GM12872 (cell line): Measurements from ENCODE around the gene CNGA1.

ENCODE experiments used
- CTCF ChIP-seq: IDR thresholded peaks from 3 replicates; pipeline ENCODE4 v1.5.1; 2011; ENCODE audit warnings: low read depth, mild to moderate bottlenecking, low read length, moderate library complexity; ENCODE audit not compliant: insufficient read depth

The CNGA1 gene

DNA sequence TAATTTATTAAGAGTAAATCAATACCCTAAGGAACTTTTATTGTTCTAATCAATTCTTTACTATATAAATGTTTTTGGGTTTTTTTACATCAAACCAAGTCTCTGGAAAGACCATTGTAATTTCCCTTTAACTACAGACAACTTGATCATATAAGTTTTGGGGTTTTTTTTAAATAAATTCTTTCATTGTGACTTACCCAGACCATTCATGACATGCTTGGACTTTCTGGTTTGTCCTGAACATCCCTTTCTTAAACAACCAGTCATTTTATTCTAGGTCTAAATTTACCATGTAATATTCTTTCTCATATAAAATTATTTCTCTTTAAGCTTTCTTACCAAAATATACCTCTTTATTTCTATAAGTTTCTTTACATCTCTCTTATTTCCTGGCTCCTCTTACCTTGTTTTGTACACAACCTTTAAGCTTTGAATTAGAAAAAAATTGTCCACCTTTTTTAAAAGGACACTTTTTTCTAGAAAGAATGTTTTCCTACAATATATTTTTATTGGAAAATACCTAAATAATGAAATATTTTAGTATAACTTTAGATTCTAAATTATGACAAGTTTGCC lies 8.4 kb downstream of the CNGA1 start:
- no peak for TF ChIP-seq CTCF

GRCh38 chr4:48005781-48006180 lies 10.7 kb downstream of the CNGA1 start:
- no peak for TF ChIP-seq CTCF

DNA sequence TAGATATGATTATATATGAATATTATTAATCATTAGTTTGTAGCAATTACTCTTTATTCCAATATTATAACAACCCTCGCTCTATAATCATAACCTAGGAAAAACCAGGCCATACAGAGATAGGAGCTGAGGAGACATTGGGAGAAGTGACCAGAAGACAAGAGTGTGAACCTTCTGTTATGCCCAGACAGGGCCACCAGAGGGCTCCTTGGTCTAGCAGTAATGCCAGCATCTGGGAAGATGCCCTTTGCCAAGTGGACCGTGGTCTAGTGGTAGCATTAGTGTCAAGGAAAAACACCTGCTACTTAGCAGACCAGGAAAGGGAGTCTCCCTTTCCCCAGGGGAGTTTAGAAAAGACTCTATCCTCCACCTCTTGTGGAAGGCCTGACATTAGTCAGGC lies 12.9 kb downstream of the CNGA1 start:
- TF ChIP-seq CTCF = peak; percentile 71

- TF ChIP-seq CTCF = no peak
Observed at GRCh38 chr4:48002267-48002666, 14.2 kb downstream of the CNGA1 start.

DNA sequence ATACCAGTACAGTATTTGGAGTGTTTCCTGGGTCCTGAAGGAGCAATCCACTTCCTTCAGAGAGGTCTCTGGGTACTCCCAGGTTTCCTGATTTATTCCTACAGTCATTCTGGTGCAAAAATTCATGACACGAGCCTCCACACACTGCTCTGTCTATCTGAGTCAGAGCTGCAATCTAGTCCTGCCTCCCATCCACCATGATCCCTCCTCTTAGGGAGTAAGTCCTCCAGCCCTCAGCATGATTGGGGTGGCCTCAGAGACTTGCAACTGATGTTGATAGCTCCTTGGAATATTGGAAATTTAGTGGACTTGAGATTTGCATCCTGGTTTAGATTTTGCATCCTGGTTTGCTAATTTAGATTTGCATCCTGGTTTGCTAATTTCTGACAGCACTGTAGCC lies 20.5 kb downstream of the CNGA1 start:
- TF ChIP-seq CTCF = no peak

DNA sequence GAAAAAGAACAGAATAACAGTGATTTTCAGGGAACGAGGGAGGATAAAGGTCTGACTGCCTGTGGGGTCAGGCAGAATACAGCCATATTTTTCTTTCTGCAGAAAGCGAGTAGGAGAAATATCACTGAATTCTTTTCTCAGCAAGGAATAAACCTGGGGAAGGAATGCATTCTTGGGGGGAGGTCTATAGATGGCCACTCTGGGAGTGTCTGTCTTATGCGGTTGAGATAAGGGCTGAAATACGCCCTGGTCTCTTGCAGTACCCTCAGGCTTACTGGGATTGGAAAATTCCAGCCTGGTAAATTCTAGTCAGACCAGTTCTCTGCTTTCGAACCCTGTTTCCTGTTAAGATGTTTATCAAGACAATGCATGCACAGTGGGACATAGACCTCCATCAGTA lies 26.3 kb downstream of the CNGA1 start:
- TF ChIP-seq CTCF = no peak

DNA sequence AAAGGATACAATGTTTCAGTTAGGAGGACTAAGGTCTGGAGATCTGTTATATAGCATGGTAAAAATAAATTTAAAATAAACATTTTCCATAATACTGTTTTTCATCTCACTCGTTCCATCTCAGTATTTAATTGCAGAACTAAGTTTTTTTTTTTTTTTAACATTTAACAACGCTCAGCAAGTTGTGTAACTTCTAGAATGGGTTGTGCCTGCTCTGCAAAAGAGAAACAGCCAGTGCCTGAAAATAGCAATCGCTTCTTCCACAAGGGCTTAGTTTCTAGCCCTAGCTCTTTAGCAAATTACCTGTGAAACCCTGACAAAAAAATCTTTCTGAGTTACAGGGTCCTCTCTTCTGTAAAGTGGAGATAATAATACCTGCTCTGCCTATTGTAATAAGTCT lies 41.9 kb downstream of the CNGA1 start:
- no peak for TF ChIP-seq CTCF
